Measurements from ENCODE around the gene IFT88. TPM values are rescaled to one million over a fixed set of nuclear protein-coding genes. Genes with fewer than 3 reads are reported as not detected.

Gene IFT88
- total RNA-seq, 1 donor from 2014 or later, result 4.9 TPM

GRCh38 chr13:20582026-20582425, 15.1 kb downstream of the IFT88 start:
- Histone ChIP-seq H3K36me3 (peaks cover 21 to 35% of the 10 kb centered on the region in 2 donors), H3K4me1 (no peaks in the 10 kb centered on the region), H3K27ac (no peak overlapping the region), H3K9me3 (peaks cover 6 to 7% of the 10 kb centered on the region in 2 donors), H3K27me3 (no peaks in the 10 kb centered on the region), H3K4me3 (no peak overlapping the region)
- intact Hi-C loops (cut with DNase I), result no loop called here
- no peak for TF ChIP-seq CTCF (IDR thresholded peaks at IDR 0.05)
- no peak for DNase-seq (ENCODE audit: low spot score in 2 of 2)

GRCh38 chr13:20583803-20584293, 16.9 kb downstream of the IFT88 start:
- TF ChIP-seq CTCF (IDR thresholded peaks at IDR 0.05), result no peak
- H3K36me3 ChIP-seq, result peaks cover 18 to 28% of the 10 kb centered on the region in 2 donors

GRCh38 chr13:20585371-20585770, 18.4 kb downstream of the IFT88 start:
- DNase-seq (ENCODE audit: low spot score in 2 of 2), result no peak
- Histone ChIP-seq H3K4me1 (no peaks in the 10 kb centered on the region), H3K27ac (no peak overlapping the region), H3K4me3 (no peak overlapping the region), H3K27me3 (no peaks in the 10 kb centered on the region), H3K9me3 (peaks cover 0 to 6% of the 10 kb centered on the region in 2 donors), H3K36me3 (peaks cover 18 to 28% of the 10 kb centered on the region in 2 donors)
- no peak for TF ChIP-seq CTCF (IDR thresholded peaks at IDR 0.05)
- intact Hi-C loops (cut with DNase I), result no loop called here

More at GRCh38 chr13:20583803-20584293, 16.9 kb downstream of the IFT88 start:
- peaks cover 0 to 6% of the 10 kb centered on the region in 2 donors for H3K9me3 ChIP-seq
- no peaks in the 10 kb centered on the region for H3K27me3 ChIP-seq
- H3K4me1 ChIP-seq, result no peaks in the 10 kb centered on the region
- intact Hi-C loops (cut with DNase I), result no loop called here
- H3K4me3 ChIP-seq, result no peak overlapping the region
- no peak for DNase-seq (ENCODE audit: low spot score in 2 of 2)
- no peak overlapping the region for H3K27ac ChIP-seq

GRCh38 chr13:20588529-20589110, 21.7 kb downstream of the IFT88 start:
- intact Hi-C loops (cut with DNase I), result no loop called here
- no peaks in the 10 kb centered on the region for H3K4me1 ChIP-seq
- no peaks in the 10 kb centered on the region for H3K27me3 ChIP-seq
- H3K4me3 ChIP-seq, result no peak overlapping the region
- no peak for DNase-seq (ENCODE audit: low spot score in 2 of 2)
- H3K9me3 ChIP-seq, result peaks cover 0 to 3% of the 10 kb centered on the region in 2 donors
- H3K27ac ChIP-seq, result no peak overlapping the region
- peaks cover 11 to 28% of the 10 kb centered on the region in 2 donors for H3K36me3 ChIP-seq
- TF ChIP-seq CTCF (IDR thresholded peaks at IDR 0.05), result no peak

GRCh38 chr13:20590561-20590960, 23.6 kb downstream of the IFT88 start:
- peaks cover 1 to 11% of the 10 kb centered on the region in 2 donors for H3K36me3 ChIP-seq
- intact Hi-C loops (cut with DNase I), result no loop called here
- no peaks in the 10 kb centered on the region for H3K27me3 ChIP-seq
- H3K9me3 ChIP-seq, result no peaks in the 10 kb centered on the region
- H3K27ac ChIP-seq, result no peak overlapping the region
- no peaks in the 10 kb centered on the region for H3K4me1 ChIP-seq
- DNase-seq (ENCODE audit: low spot score in 2 of 2), result no peak
- no peak overlapping the region for H3K4me3 ChIP-seq
- TF ChIP-seq CTCF (IDR thresholded peaks at IDR 0.05), result no peak
